Upper lobe of left lung (tissue), 4 donors: ENCODE measurements around the gene PDE4B.

Source experiments
- CTCF ChIP-seq, 6 experiments: fragments of 450-650 bp in 4 of 6; fragments of 200-600 bp in 2 of 6; sonication (generic) in 2 of 6; IDR thresholded peaks; one replicate each; pipeline ENCODE4 v1.5.1; 2016 to 2019; ENCODE audit warnings: antibody characterized with exemption in 6 of 6
- EP300 ChIP-seq, 4 donors: sonication (generic); formaldehyde crosslinking; IDR thresholded peaks; one replicate each; pipeline ENCODE4 v1.5.1; 2017; ENCODE audit warnings: antibody characterized with exemption in 4 of 4, control low read depth in 2 of 4
- POLR2A ChIP-seq, 4 donors: fragments of 450-650 bp; IDR thresholded peaks; one replicate each; pipeline ENCODE4 v1.5.1; 2016 to 2017; ENCODE audit warnings: antibody characterized with exemption in 4 of 4, mild to moderate bottlenecking in 2 of 4
- POLR2AphosphoS5 ChIP-seq, 2 donors: sonication (generic); formaldehyde crosslinking; IDR thresholded peaks; one replicate each; pipeline ENCODE4 v1.5.1; 2017; ENCODE audit warnings: antibody characterized with exemption in 2 of 2

- TF ChIP-seq CTCF (IDR thresholded peaks at IDR 0.05), result no peak
- TF ChIP-seq POLR2AphosphoS5 (IDR thresholded peaks at IDR 0.05), result no peak
- no peak for TF ChIP-seq POLR2A (IDR thresholded peaks at IDR 0.05)
- TF ChIP-seq EP300 (IDR thresholded peaks at IDR 0.05), result no peak
Observed at GRCh38 chr1:65952696-65953095, 160.0 kb downstream of the PDE4B start.
